HEK293 (cell line): ENCODE data around the gene OR4D1.

Source experiments
- CTCF ChIA-PET: fragments of 350-600 bp; formaldehyde crosslinking; extraction: SDS; loops from one replicate; lab custom pipeline; 2021; ENCODE audit warnings: antibody characterized with exemption; lab: Yijun Ruan, JAX
- POLR2A ChIA-PET: fragments of 300-600 bp; formaldehyde crosslinking; extraction: SDS; loops from one replicate; lab custom pipeline; 2020; ENCODE audit warnings: antibody characterized with exemption, inconsistent platforms; lab: Yijun Ruan, JAX
- H3K27ac ChIP-seq: fragments of 200-500 bp; sonication (Bioruptor generic); 2 replicates; pipeline ENCODE4 v1.5.1; 2014; ENCODE audit warnings: low read depth, low read length, control low read depth, inconsistent platforms; ENCODE audit errors: extremely low read depth
- H3K36me3 ChIP-seq, 2 experiments: fragments of 200-500 bp in 1 of 2; sonication (Bioruptor generic) in 1 of 2; 1 replicate in 1 of 2; 2 replicates in 1 of 2; pipeline ENCODE4 v1.5.1; 2014 to 2017; ENCODE audit warnings: inconsistent platforms in 2 of 2, low read length in 2 of 2; ENCODE audit not compliant: control insufficient read depth in 2 of 2, insufficient read depth in 1 of 2
- H3K4me1 ChIP-seq: fragments of 200-500 bp; sonication (Bioruptor generic); 2 replicates; pipeline ENCODE4 v1.5.1; 2014; ENCODE audit warnings: mild to moderate bottlenecking, low read length, inconsistent platforms; ENCODE audit not compliant: control insufficient read depth, insufficient read depth
- H3K4me3 ChIP-seq: 2 replicates; pipeline ENCODE4 v1.5.1; 2011; ENCODE audit warnings: low read depth, mild to moderate bottlenecking, control low read depth, low read length, moderate library complexity
- H3K9me3 ChIP-seq: fragments of 200-500 bp; sonication (Bioruptor generic); 2 replicates; pipeline ENCODE4 v1.5.1; 2014; ENCODE audit warnings: low read depth, low read length, inconsistent platforms; ENCODE audit not compliant: control insufficient read depth, insufficient read depth
- BCL11A ChIP-seq: fragments of 450-650 bp; formaldehyde crosslinking; IDR thresholded peaks from 2 replicates; pipeline ENCODE4 v1.5.1; 2016; ENCODE audit warnings: low read depth, missing biosample characterization, missing genetic modification characterization
- GLI2 ChIP-seq: fragments of 450-650 bp; formaldehyde crosslinking; IDR thresholded peaks from 2 replicates; pipeline ENCODE4; 2017; ENCODE audit warnings: missing biosample characterization, missing genetic modification characterization, low read depth, borderline replicate concordance
- KLF9 ChIP-seq: fragments of 450-650 bp; formaldehyde crosslinking; IDR thresholded peaks from 2 replicates; pipeline ENCODE4 v1.5.1; 2016; ENCODE audit warnings: missing biosample characterization, missing genetic modification characterization, low read depth
- PRDM1 ChIP-seq: fragments of 450-650 bp; formaldehyde crosslinking; IDR thresholded peaks from 2 replicates; pipeline ENCODE4; 2016; ENCODE audit warnings: missing biosample characterization, missing genetic modification characterization
- SCRT1 ChIP-seq: fragments of 450-650 bp; formaldehyde crosslinking; IDR thresholded peaks from 2 replicates; pipeline ENCODE4 v1.5.1; 2016; ENCODE audit warnings: missing biosample characterization, missing genetic modification characterization, borderline replicate concordance
- WT1 ChIP-seq: fragments of 450-650 bp; formaldehyde crosslinking; IDR thresholded peaks from 2 replicates; pipeline ENCODE4 v1.5.1; 2016; ENCODE audit warnings: missing biosample characterization, missing genetic modification characterization
- ZBTB7A ChIP-seq: fragments of 450-650 bp; formaldehyde crosslinking; IDR thresholded peaks from 2 replicates; pipeline ENCODE4 v1.5.1; 2016; ENCODE audit warnings: low read depth, missing biosample characterization, missing genetic modification characterization
- ZFP3 ChIP-seq: fragments of 450-650 bp; formaldehyde crosslinking; IDR thresholded peaks from 2 replicates; pipeline ENCODE4 v1.5.1; 2016; ENCODE audit warnings: low read depth, missing biosample characterization, missing genetic modification characterization
- ZNF114 ChIP-seq: fragments of 450-650 bp; formaldehyde crosslinking; IDR thresholded peaks from 2 replicates; pipeline ENCODE4 v1.5.0; 2017; ENCODE audit warnings: missing biosample characterization, missing genetic modification characterization
- ZNF211 ChIP-seq: fragments of 450-650 bp; formaldehyde crosslinking; IDR thresholded peaks from 2 replicates; pipeline ENCODE4 v1.5.1; 2016; ENCODE audit warnings: low read depth, missing biosample characterization, missing genetic modification characterization
- ZNF223 ChIP-seq: fragments of 450-650 bp; formaldehyde crosslinking; IDR thresholded peaks from 2 replicates; pipeline ENCODE4 v1.5.1; 2016; ENCODE audit warnings: missing biosample characterization, missing genetic modification characterization
- ZNF354C ChIP-seq: fragments of 450-650 bp; formaldehyde crosslinking; IDR thresholded peaks from 2 replicates; pipeline ENCODE4 v1.5.1; 2016; ENCODE audit warnings: missing biosample characterization, missing genetic modification characterization, low read depth, borderline replicate concordance
- ZNF394 ChIP-seq: fragments of 450-650 bp; formaldehyde crosslinking; IDR thresholded peaks from 2 replicates; pipeline ENCODE4 v1.5.1; 2016; ENCODE audit warnings: missing biosample characterization, missing genetic modification characterization, mild to moderate bottlenecking, moderate library complexity, borderline replicate concordance
- ZNF488 ChIP-seq: fragments of 450-650 bp; formaldehyde crosslinking; IDR thresholded peaks from 2 replicates; pipeline ENCODE4 v1.5.1; 2016; ENCODE audit warnings: missing biosample characterization, missing genetic modification characterization
- ZNF529 ChIP-seq: fragments of 450-650 bp; formaldehyde crosslinking; IDR thresholded peaks from 2 replicates; pipeline ENCODE4 v1.5.1; 2017; ENCODE audit warnings: missing genetic modification characterization, missing biosample characterization; ENCODE audit not compliant: insufficient replicate concordance
- ZNF558 ChIP-seq: fragments of 450-650 bp; formaldehyde crosslinking; IDR thresholded peaks from 2 replicates; pipeline ENCODE4 v1.5.1; 2016; ENCODE audit warnings: missing biosample characterization, missing genetic modification characterization
- ZNF585B ChIP-seq: fragments of 450-650 bp; formaldehyde crosslinking; IDR thresholded peaks from 2 replicates; pipeline ENCODE4 v1.5.1; 2016; ENCODE audit warnings: missing biosample characterization, missing genetic modification characterization
- ZNF830 ChIP-seq: fragments of 450-650 bp; IDR thresholded peaks from 2 replicates; pipeline ENCODE4 v1.5.0; 2018; ENCODE audit warnings: missing biosample characterization, missing genetic modification characterization, low read depth, mild to moderate bottlenecking, moderate library complexity
- ZSCAN30 ChIP-seq: fragments of 450-650 bp; IDR thresholded peaks from 2 replicates; pipeline ENCODE4 v1.5.1; 2018; ENCODE audit warnings: missing biosample characterization, mild to moderate bottlenecking, missing genetic modification characterization, moderate library complexity
- TF ChIP-seq, protein P1 (sequence below): fragments of 450-650 bp; formaldehyde crosslinking; IDR thresholded peaks from 2 replicates; pipeline ENCODE4 v1.5.1; 2016; ENCODE audit warnings: missing biosample characterization, missing genetic modification characterization
- TF ChIP-seq, protein P2 (sequence below): fragments of 450-650 bp; formaldehyde crosslinking; IDR thresholded peaks from 2 replicates; pipeline ENCODE4 v1.5.1; 2016; ENCODE audit warnings: missing biosample characterization, missing genetic modification characterization, low read depth

The OR4D1 gene

DNA sequence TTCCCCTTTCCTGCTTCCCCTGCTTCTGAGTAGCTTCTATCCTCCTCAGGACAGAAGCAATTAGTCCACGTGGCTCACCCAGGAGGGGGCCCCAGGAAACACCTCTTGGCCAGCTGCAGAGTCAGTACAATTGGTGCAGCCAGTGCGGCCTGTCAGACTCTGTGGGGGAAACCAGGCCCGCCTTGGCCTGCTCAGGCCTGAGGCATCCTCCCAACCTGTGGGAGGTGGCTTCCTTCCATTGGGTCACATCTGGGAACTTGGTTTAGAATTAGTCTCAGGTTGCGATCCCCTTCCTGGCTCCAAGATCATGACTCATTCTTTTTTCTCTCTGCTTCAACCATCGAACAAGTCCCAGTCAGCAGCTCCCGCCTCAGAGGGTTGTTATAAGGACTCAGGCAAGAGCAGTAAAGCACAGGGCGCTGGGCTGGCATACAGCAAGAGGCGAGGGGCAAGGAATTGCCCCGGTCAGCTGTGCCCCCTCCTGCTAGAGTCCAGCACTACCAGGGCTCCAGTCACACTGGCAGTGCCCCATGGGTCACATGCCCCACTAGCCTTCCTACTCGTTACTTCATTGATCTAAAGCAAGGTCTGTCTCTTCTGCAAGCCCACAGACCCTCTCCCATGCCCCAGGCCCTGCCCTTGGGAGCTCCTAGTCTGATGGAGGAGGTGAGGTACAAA lies 36.3 kb downstream of the OR4D1 start (continued):
- TF ChIP-seq KLF9 (tag by site-specific recombination), result no peak
- TF ChIP-seq, all 188 proteins: peak for 7

GRCh38 chr17:58184986-58185761 lies 37.0 kb downstream of the OR4D1 start:
- no peaks in the 10 kb centered on the region for H3K36me3 ChIP-seq
- H3K9me3 ChIP-seq, result no peaks in the 10 kb centered on the region
- TF ChIP-seq GLI2 (tag by site-specific recombination) (no peak), ZFP3 (no peak)
- POLR2A ChIA-PET, result interaction anchor here (1.4 kb wide), 1 partner anchor 15 kb away, joined by 3 read pairs; no protein-coding TSS in a partner anchor
- H3K27ac ChIP-seq, result no peak overlapping the region
- no peaks in the 10 kb centered on the region for H3K4me1 ChIP-seq
- no peak overlapping the region for H3K4me3 ChIP-seq
- CTCF ChIA-PET, result interaction anchor here (0.6 to 2.1 kb wide), 4 partner anchors 9 to 49 kb away, joined by 3 to 8 read pairs (median 6); no protein-coding TSS in a partner anchor

DNA sequence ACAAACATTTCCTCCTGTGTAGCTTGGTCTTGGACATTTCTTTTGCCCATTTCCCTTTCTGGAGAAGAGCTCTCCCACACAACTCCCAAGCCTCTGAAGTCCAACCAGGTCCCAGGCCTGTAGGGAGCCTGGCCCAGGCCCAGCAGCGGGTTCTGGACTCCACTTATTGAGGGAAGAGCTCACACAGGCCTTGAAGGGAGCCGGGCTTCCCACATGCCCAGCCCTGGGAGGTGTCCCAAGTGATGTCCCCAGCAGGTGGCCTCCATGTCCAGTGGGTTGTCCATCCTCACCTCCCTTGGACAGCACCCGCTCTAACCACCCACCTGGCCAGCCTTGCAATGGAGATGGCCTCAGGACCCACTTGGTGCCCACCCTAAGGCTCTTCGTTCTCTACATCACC lies 38.4 kb downstream of the OR4D1 start:
- H3K36me3 ChIP-seq, result no peaks in the 10 kb centered on the region
- H3K4me1 ChIP-seq, result no peaks in the 10 kb centered on the region
- no peak overlapping the region for H3K27ac ChIP-seq
- no peak overlapping the region for H3K4me3 ChIP-seq
- no peaks in the 10 kb centered on the region for H3K9me3 ChIP-seq
- TF ChIP-seq ZFP3, result no peak
- no peak for TF ChIP-seq SCRT1 (tag by site-specific recombination)
- no peak for TF ChIP-seq ZBTB7A (tag by site-specific recombination)
- TF ChIP-seq ZNF529 (tag by site-specific recombination), result no peak
- no peak for TF ChIP-seq ZNF830 (tag by site-specific recombination)
- TF ChIP-seq PRDM1 (tag by site-specific recombination), result no peak
- no peak for TF ChIP-seq BCL11A (tag by site-specific recombination)
- TF ChIP-seq ZNF558, result no peak
- TF ChIP-seq ZNF114 (tag by site-specific recombination), result no peak
- TF ChIP-seq ZNF394 (tag by site-specific recombination), result no peak
- TF ChIP-seq ZNF211 (tag by site-specific recombination), result no peak
- TF ChIP-seq ZNF488 (tag by site-specific recombination), result no peak
- TF ChIP-seq, all 188 proteins: peak for 0
- POLR2A ChIA-PET, result no interaction called here
- CTCF ChIA-PET, result interaction anchor here (0.6 to 1.4 kb wide), 3 partner anchors 9 to 1076 kb away, joined by 3 to 4 read pairs (median 4); no protein-coding TSS in a partner anchor

DNA sequence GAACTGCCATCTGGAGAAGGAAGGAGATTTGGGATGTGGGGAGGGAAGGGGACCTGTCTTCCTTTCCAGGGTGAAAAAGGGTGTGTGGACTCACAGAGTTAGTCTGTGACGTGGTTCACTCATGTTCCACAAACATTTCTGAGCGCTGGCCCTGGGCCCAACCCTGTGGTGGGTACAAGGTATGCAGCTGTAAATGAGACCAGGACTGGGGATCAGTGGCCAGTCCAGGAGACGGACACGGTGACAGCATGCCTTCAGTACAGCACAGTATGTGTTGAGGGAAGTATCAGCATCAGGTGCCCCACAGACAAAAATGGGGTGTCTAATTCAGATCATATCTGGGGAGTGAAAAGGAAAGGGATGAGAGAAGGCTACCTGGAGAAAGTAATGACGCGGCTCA lies 38.9 kb downstream of the OR4D1 start:
- Histone ChIP-seq H3K4me3 (no peak overlapping the region), H3K4me1 (no peaks in the 10 kb centered on the region), H3K36me3 (no peaks in the 10 kb centered on the region), H3K27ac (no peak overlapping the region), H3K9me3 (no peaks in the 10 kb centered on the region)
- ChIA-PET CTCF (interaction anchor here (0.6 to 1.4 kb wide), 3 partner anchors 10 to 1077 kb away, joined by 3 to 4 read pairs (median 4); no protein-coding TSS in a partner anchor), POLR2A (no interaction called here)
- no peak for TF ChIP-seq ZNF223 (tag by site-specific recombination)
- no peak for TF ChIP-seq ZNF354C
- no peak for TF ChIP-seq ZNF585B (tag by site-specific recombination)
- TF ChIP-seq, protein P1, sequence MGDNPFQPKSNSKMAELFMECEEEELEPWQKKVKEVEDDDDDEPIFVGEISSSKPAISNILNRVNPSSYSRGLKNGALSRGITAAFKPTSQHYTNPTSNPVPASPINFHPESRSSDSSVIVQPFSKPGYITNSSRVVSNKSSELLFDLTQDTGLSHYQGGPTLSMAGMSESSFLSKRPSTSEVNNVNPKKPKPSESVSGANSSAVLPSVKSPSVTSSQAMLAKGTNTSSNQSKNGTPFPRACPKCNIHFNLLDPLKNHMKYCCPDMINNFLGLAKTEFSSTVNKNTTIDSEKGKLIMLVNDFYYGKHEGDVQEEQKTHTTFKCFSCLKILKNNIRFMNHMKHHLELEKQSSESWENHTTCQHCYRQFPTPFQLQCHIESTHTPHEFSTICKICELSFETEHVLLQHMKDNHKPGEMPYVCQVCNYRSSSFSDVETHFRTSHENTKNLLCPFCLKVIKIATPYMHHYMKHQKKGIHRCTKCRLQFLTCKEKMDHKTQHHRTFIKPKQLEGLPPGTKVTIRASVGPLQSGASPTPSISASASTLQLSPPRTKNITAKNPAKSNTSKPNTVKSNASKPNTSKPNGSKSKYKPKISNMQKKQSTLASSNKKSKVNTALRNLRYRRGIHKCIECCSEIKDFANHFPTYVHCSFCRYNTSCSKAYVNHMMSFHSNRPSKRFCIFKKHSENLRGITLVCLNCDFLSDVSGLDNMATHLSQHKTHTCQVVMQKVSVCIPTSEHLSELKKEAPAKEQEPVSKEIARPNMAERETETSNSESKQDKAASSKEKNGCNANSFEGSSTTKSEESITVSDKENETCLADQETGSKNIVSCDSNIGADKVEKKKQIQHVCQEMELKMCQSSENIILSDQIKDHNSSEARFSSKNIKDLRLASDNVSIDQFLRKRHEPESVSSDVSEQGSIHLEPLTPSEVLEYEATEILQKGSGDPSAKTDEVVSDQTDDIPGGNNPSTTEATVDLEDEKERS, result no peak
- TF ChIP-seq WT1 (tag by site-specific recombination), result no peak
- no peak for TF ChIP-seq ZSCAN30
- TF ChIP-seq, protein P2, sequence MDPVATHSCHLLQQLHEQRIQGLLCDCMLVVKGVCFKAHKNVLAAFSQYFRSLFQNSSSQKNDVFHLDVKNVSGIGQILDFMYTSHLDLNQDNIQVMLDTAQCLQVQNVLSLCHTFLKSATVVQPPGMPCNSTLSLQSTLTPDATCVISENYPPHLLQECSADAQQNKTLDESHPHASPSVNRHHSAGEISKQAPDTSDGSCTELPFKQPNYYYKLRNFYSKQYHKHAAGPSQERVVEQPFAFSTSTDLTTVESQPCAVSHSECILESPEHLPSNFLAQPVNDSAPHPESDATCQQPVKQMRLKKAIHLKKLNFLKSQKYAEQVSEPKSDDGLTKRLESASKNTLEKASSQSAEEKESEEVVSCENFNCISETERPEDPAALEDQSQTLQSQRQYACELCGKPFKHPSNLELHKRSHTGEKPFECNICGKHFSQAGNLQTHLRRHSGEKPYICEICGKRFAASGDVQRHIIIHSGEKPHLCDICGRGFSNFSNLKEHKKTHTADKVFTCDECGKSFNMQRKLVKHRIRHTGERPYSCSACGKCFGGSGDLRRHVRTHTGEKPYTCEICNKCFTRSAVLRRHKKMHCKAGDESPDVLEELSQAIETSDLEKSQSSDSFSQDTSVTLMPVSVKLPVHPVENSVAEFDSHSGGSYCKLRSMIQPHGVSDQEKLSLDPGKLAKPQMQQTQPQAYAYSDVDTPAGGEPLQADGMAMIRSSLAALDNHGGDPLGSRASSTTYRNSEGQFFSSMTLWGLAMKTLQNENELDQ (tag by site-specific recombination), result no peak
